ENCODE measurements around the gene MYOC.

GRCh38 chr1:171585715-171586114 lies 66.8 kb downstream of the MYOC start:
- TF ChIP-seq, protein P1, sequence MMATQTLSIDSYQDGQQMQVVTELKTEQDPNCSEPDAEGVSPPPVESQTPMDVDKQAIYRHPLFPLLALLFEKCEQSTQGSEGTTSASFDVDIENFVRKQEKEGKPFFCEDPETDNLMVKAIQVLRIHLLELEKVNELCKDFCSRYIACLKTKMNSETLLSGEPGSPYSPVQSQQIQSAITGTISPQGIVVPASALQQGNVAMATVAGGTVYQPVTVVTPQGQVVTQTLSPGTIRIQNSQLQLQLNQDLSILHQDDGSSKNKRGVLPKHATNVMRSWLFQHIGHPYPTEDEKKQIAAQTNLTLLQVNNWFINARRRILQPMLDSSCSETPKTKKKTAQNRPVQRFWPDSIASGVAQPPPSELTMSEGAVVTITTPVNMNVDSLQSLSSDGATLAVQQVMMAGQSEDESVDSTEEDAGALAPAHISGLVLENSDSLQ (IDR thresholded peaks at IDR 0.05), result no peak
- TF ChIP-seq FOXK2 (IDR thresholded peaks at IDR 0.05), result no peak
- TF ChIP-seq LEF1 (IDR thresholded peaks at IDR 0.05; ENCODE audit: borderline replicate concordance), result no peak
- no peak for TF ChIP-seq ELF4 (IDR thresholded peaks at IDR 0.05)
- no peak for TF ChIP-seq SP1 (IDR thresholded peaks at IDR 0.05)
- TF ChIP-seq BHLHE40 (IDR thresholded peaks at IDR 0.05; ENCODE audit: borderline replicate concordance), result no peak
- no peak for TF ChIP-seq FOXM1 (IDR thresholded peaks at IDR 0.05; ENCODE audit: borderline replicate concordance)
- TF ChIP-seq FOXA1 (IDR thresholded peaks at IDR 0.05), result no peak
- no peak for TF ChIP-seq SUZ12 (IDR thresholded peaks at IDR 0.05)
- no peak for TF ChIP-seq CTBP1 (IDR thresholded peaks at IDR 0.05; ENCODE audit: borderline replicate concordance)
- no peak for TF ChIP-seq TARDBP (IDR thresholded peaks at IDR 0.05)
- no peak for TF ChIP-seq NFRKB (IDR thresholded peaks at IDR 0.05)
- no peak for TF ChIP-seq ZNF384 (IDR thresholded peaks at IDR 0.05)
